ENCODE measurements around the gene CCPG1. TPM values are rescaled to one million over a fixed set of nuclear protein-coding genes. Genes with fewer than 3 reads are reported as not detected.

CCPG1 gene
- polyA plus RNA-seq, 4 donors: 4.7 to 42.0 (median 16.8) TPM

DNA sequence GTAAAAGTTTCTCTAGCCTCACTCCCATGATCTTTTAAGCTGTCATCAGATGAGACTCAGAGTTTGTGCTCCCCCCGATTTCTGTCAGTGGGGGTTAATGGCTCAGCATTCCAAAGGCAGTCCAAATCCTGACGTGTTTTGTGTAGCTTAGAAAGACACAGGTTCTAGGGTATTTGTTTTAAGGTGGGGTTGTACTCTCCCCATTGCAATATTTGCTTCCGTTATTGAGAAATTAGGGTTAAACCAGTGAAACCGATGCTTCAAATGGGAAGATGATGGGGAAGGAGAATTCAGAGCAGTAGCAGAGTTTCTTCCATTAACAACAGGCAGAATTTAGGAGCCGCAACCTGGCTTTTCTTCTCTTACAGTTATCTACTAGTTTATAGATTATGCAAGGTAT, 85.7 kb downstream of the CCPG1 start:
- Histone ChIP-seq H3K9me3 (ENCODE audit: control insufficient read depth in 2 of 2, insufficient read depth in 1 of 2, low read depth in 1 of 2, low read length in 1 of 2) (no peaks in the 10 kb centered on the region), H3K36me3 (ENCODE audit: control insufficient read depth in 3 of 3, insufficient read depth in 2 of 3, low read depth in 1 of 3, low read length in 3 of 3) (peaks cover under 1 to 9% (median 3%) of the 10 kb centered on the region in 3 donors), H3K4me3 (ENCODE audit: low read depth in 1 of 3, low read length in 3 of 3) (no peak overlapping the region), H3K27ac (ENCODE audit: low read depth in 1 of 3, low read length in 2 of 3) (no peak overlapping the region), H3K4me1 (ENCODE audit: control insufficient read depth in 3 of 3, insufficient read depth in 2 of 3, low read depth in 1 of 3, low read length in 2 of 3) (peaks cover 0 to 5% (median 0%) of the 10 kb centered on the region in 3 donors), H3K27me3 (ENCODE audit: control insufficient read depth in 3 of 3, insufficient read depth in 3 of 3, low read length in 3 of 3) (no peaks in the 10 kb centered on the region)
- FAIRE-seq (no peak), DNase-seq (no peak)
- WGBS, 3 donors: 89 to 92% (median 90%) methylated on average over 5 of the region's 5 CpGs

DNA sequence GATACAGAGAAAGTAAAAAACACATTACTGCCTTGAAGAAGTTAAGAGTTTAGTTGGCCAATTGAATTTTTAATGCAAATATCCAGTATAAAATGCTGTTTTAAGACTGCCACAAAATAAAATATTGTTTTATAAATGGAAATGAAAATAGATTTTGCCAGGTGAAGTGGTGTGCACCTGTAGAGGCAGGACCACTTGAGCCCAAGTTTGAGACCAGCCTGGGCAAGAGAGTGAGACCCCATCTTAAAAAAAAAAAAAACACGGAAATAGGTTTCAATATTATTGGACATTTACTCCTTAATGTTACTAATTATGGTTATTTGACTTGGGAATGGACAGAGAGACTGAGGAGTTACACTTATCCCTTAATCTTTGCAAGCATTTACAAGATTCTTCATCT, 87.2 kb downstream of the CCPG1 start:
- Histone ChIP-seq H3K27me3 (ENCODE audit: control insufficient read depth in 3 of 3, insufficient read depth in 3 of 3, low read length in 3 of 3) (no peaks in the 10 kb centered on the region), H3K27ac (ENCODE audit: low read depth in 1 of 3, low read length in 2 of 3) (no peak overlapping the region), H3K36me3 (ENCODE audit: control insufficient read depth in 3 of 3, insufficient read depth in 2 of 3, low read depth in 1 of 3, low read length in 3 of 3) (peaks cover 0 to 9% (median 5%) of the 10 kb centered on the region in 3 donors), H3K4me1 (ENCODE audit: control insufficient read depth in 3 of 3, insufficient read depth in 2 of 3, low read depth in 1 of 3, low read length in 2 of 3) (peaks cover 0 to 5% (median 0%) of the 10 kb centered on the region in 3 donors), H3K4me3 (ENCODE audit: low read depth in 1 of 3, low read length in 3 of 3) (no peak overlapping the region), H3K9me3 (ENCODE audit: control insufficient read depth in 2 of 2, insufficient read depth in 1 of 2, low read depth in 1 of 2, low read length in 1 of 2) (no peaks in the 10 kb centered on the region)
- FAIRE-seq (no peak), DNase-seq (no peak)
- 76 to 83% (median 78%) methylated on average over 1 of the region's 1 CpG for WGBS, 3 donors

DNA sequence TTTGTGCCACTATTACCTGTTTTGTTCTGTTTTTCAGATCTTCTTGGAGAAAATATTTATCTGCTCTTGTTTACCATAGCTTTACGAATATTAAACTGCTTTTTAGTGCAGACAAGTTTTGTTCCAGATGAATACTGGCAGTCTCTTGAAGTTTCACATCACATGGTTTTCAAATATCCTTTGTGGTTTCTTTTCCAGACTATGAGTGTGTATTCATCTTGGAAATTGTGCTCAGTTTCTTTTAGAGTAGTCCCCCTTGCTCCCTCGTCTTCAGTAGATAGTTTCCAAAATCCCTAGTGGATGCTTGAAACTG, 88.0 kb downstream of the CCPG1 start:
- H3K27ac ChIP-seq (ENCODE audit: low read depth in 1 of 3, low read length in 2 of 3): no peak overlapping the region
- 40 to 48% (median 43%) methylated on average over 2 of the region's 2 CpGs for WGBS, 3 donors
- FAIRE-seq: no peak

DNA sequence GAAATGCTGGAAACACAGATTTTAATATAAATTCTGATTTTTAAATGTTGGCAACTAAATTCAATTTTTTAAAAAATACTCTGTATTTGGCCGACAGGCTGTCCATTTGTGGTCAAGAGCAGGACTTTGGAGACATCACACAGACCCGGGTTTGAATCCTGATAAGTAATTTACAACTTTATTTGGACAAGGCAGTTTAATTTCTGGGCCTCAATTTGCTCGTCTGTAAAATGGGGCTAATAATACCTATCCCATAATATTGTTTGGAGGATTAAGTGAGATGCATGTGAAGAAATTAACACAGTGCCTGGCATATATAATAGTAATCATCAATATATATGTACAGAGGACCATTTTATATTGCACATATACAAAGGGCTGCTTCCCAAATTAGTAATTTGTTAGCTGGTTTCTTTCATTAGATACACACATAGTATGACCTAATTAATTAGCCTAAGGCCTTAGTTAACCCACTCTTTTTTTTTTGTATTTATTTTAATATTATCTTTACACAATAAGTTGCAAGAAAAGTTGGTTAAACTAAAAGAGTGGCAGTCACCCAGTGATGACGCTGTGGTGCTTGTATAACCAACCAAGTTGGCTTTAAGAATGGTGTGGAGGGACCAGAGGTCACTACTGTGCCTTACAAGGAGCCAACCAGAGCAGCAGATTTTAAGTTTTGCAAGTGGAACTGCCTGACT, 88.5 kb downstream of the CCPG1 start:
- FAIRE-seq (no peak), DNase-seq (peak in 1 of 2 donors; percentile 49)
- Histone ChIP-seq H3K27me3 (ENCODE audit: control insufficient read depth in 3 of 3, insufficient read depth in 3 of 3, low read length in 3 of 3) (no peaks in the 10 kb centered on the region), H3K36me3 (ENCODE audit: control insufficient read depth in 3 of 3, insufficient read depth in 2 of 3, low read depth in 1 of 3, low read length in 3 of 3) (peaks cover 0 to 5% (median 2%) of the 10 kb centered on the region in 3 donors), H3K27ac (ENCODE audit: low read depth in 1 of 3, low read length in 2 of 3) (peak overlapping the region in 2 of 3 donors; percentile 94 to 97), H3K4me1 (ENCODE audit: control insufficient read depth in 3 of 3, insufficient read depth in 2 of 3, low read depth in 1 of 3, low read length in 2 of 3) (peaks cover 0 to 5% (median 0%) of the 10 kb centered on the region in 3 donors), H3K9me3 (ENCODE audit: control insufficient read depth in 2 of 2, insufficient read depth in 1 of 2, low read depth in 1 of 2, low read length in 1 of 2) (no peaks in the 10 kb centered on the region), H3K4me3 (ENCODE audit: low read depth in 1 of 3, low read length in 3 of 3) (peak overlapping the region; percentile 66 to 100 (median 78))
- 29 to 42% (median 31%) methylated on average over 4 of the region's 4 CpGs for WGBS, 3 donors

More for the DNA sequence above, 88.0 kb downstream of the CCPG1 start:
- Histone ChIP-seq H3K27me3 (ENCODE audit: control insufficient read depth in 3 of 3, insufficient read depth in 3 of 3, low read length in 3 of 3) (no peaks in the 10 kb centered on the region), H3K9me3 (ENCODE audit: control insufficient read depth in 2 of 2, insufficient read depth in 1 of 2, low read depth in 1 of 2, low read length in 1 of 2) (no peaks in the 10 kb centered on the region), H3K4me1 (ENCODE audit: control insufficient read depth in 3 of 3, insufficient read depth in 2 of 3, low read depth in 1 of 3, low read length in 2 of 3) (peaks cover 0 to 5% (median 0%) of the 10 kb centered on the region in 3 donors), H3K4me3 (ENCODE audit: low read depth in 1 of 3, low read length in 3 of 3) (no peak overlapping the region), H3K36me3 (ENCODE audit: control insufficient read depth in 3 of 3, insufficient read depth in 2 of 3, low read depth in 1 of 3, low read length in 3 of 3) (peaks cover 0 to 5% (median 5%) of the 10 kb centered on the region in 3 donors)
- DNase-seq: peak in 1 of 2 donors; percentile 13

DNA sequence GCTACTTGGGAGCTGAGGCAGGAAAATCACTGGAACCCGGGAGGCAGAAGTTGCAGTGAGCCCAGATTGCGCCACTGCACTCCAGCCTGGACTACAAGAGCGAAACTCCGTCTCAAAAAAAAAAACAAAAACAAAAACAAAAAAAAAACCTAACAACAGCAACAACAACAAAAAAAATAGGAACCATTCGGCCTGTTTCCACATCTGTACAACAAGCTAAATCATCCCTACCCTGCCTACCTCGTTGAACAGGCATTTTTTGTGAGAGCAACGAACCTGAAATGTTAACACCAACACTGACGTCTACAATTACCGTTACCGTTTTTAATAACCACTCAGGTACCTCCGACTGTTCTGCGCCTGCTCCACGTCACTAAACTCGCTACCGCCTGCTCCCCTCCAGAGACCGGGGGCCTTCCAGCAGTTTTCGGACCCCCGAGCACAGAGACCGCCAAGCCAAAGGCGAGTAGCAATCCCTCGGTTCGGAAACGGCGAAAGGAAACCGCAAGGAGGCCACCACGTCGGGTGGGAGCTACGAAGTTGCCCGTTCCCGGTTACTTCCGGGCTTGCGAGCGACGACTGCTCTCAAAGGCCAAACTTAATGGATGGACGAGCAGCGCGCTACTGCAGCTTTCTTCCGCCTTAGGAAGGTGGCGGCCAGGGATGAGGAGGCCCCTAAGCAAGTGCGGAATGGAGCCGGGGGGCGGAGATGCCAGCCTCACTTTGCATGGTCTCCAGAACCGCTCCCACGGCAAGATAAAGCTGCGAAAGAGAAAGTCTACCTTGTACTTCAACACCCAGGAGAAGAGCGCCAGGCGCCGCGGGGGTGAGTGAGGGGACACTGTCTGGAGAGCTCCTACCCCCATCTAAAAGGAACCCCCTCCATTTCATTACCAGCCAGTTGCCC, 89.3 kb downstream of the CCPG1 start, which contains the start of the genes PIGB and PIGBOS1:
Gene PIGB (plus strand): TSS at position 635 of the 907 bp plus-strand sequence. CDS start 29 bp downstream, at position 664.
Gene PIGBOS1 (minus strand): TSS at position 536 of the 907 bp plus-strand sequence. CDS start 1,331 bp downstream, outside the sequence.
- peaks cover 0 to 5% (median 0%) of the 10 kb centered on the region in 3 donors for H3K4me1 ChIP-seq (ENCODE audit: control insufficient read depth in 3 of 3, insufficient read depth in 2 of 3, low read depth in 1 of 3, low read length in 2 of 3)
- DNase-seq: peak; percentile 87 to 95
- FAIRE-seq: no peak
- peak within 1 kb of the TSS; percentile 66 to 100 (median 78) for H3K4me3 ChIP-seq (ENCODE audit: low read depth in 1 of 3, low read length in 3 of 3)
- H3K9me3 ChIP-seq (ENCODE audit: control insufficient read depth in 2 of 2, insufficient read depth in 1 of 2, low read depth in 1 of 2, low read length in 1 of 2): no peaks in the 10 kb centered on the region
- peak within 1 kb of the TSS; percentile 86 to 97 (median 94) for H3K27ac ChIP-seq (ENCODE audit: low read depth in 1 of 3, low read length in 2 of 3)
- 0 to 1% (median 0%) methylated on average over 49 of the region's 49 CpGs for WGBS, 3 donors
- no peaks in the 10 kb centered on the region for H3K27me3 ChIP-seq (ENCODE audit: control insufficient read depth in 3 of 3, insufficient read depth in 3 of 3, low read length in 3 of 3)
- peaks cover 0 to 2% (median 2%) of the 10 kb centered on the region in 3 donors for H3K36me3 ChIP-seq (ENCODE audit: control insufficient read depth in 3 of 3, insufficient read depth in 2 of 3, low read depth in 1 of 3, low read length in 3 of 3)

Other genes with a start within 250 kb of the CCPG1 start
- 10 to 100 TPM; 42.7 to 79.3 (median 78.3) TPM for gene RSL24D1, start 211.4 kb downstream of the CCPG1 start, polyA plus RNA-seq
- 10 to 100 TPM; 24.8 to 52.3 (median 32.9) TPM for gene RAB27A, start 118.5 kb downstream of the CCPG1 start, polyA plus RNA-seq
- gene PIGBOS1, start 89.2 kb downstream of the CCPG1 start, polyA plus RNA-seq: 10 to 100 TPM; 18.7 to 23.2 (median 20.8) TPM
- 10 to 100 TPM in 3 of 4 donors, 1 to 10 TPM in 1; 9.7 to 20.1 (median 12.6) TPM for gene PIGB, start 89.1 kb downstream of the CCPG1 start, polyA plus RNA-seq
- 1 to 10 TPM; 1.5 to 6.7 (median 3.0) TPM for gene PIERCE2, start 136 bp upstream of the CCPG1 start, polyA plus RNA-seq
- gene DNAAF4, start 99.9 kb upstream of the CCPG1 start, polyA plus RNA-seq: 1 to 10 TPM in 3 of 4 donors, not detected in 1; 1.8 to 2.4 (median 2.1) TPM
- gene PYGO1, start 180.0 kb upstream of the CCPG1 start, polyA plus RNA-seq: 1 to 10 TPM in 1 of 4 donors, under 1 TPM in 2, not detected in 1; under 0.01 to 2.8 (median 0.49) TPM

Measured in small intestine (tissue), 7 donors.